AG09319 (cell line): Measurements from ENCODE around the gene AGFG2.
"Not testable (repeated sequence)": the region's sequence is repeated elsewhere in the genome, so short reads cannot be mapped to it uniquely, and the experiment has no call there.

Experiments
- DNase-seq: peaks from one replicate; pipeline ENCODE4 v3.0.0-alpha.2; 2010; ENCODE audit warnings: low read depth; ENCODE audit errors: extremely low read depth
- CTCF ChIP-seq: IDR thresholded peaks from 2 replicates; pipeline ENCODE4 v1.5.1; 2011; ENCODE audit warnings: low read depth, mild to moderate bottlenecking, inconsistent platforms, low read length, moderate library complexity

Gene AGFG2

GRCh38 chr7:100563809-100564400 is 24.9 kb downstream of the AGFG2 start:
- DNase-seq = peak; percentile 41
- TF ChIP-seq CTCF = peak; percentile 96

- DNase-seq = not testable (repeated sequence)
Measured at GRCh38 chr7:100564405-100564804, 25.4 kb downstream of the AGFG2 start.

- DNase-seq = no peak
- no peak for TF ChIP-seq CTCF
Measured at GRCh38 chr7:100565133-100565571, 26.1 kb downstream of the AGFG2 start.

- no peak for DNase-seq
- TF ChIP-seq CTCF = no peak
Measured at GRCh38 chr7:100566018-100566531, 27.1 kb downstream of the AGFG2 start.

GRCh38 chr7:100567031-100567730 is 28.2 kb downstream of the AGFG2 start:
- no peak for TF ChIP-seq CTCF
- no peak for DNase-seq

GRCh38 chr7:100567751-100568175 is 28.8 kb downstream of the AGFG2 start:
- DNase-seq = no peak
- no peak for TF ChIP-seq CTCF

GRCh38 chr7:100568176-100568895 is 29.3 kb downstream of the AGFG2 start:
- no peak for TF ChIP-seq CTCF
- DNase-seq = no peak
